Posterior cingulate gyrus (tissue), 11 donors: ENCODE measurements around the gene DUSP18.
A peak's percentile ranks its signal among the peaks of the same experiment; 100 is the strongest.
"Not testable (repeated sequence)": the region's sequence is repeated elsewhere in the genome, so short reads cannot be mapped to it uniquely, and the experiment has no call there.

Source experiments
- DNase-seq, 10 donors: peaks; one replicate each; pipeline versions ENCODE4 v3.0.0 to v3.0.0-alpha.2; 2020 to 2021; ENCODE audit warnings: mixed read lengths in 3 of 10
- intact Hi-C: fragments of 100-400 bp; cut with DNase I; formaldehyde crosslinking; loops from one replicate; pipeline ENCODE4 v1.15.1; 2023

DUSP18 gene

GRCh38 chr22:30680991-30681770 is 13.5 kb upstream of the DUSP18 start:
- intact Hi-C loops = no loop called here
- peak in 2 of 10 donors; percentile 41 to 88 for DNase-seq

- intact Hi-C loops = not testable (repeated sequence)
- DNase-seq = peak in 1 of 10 donors; percentile 43
Observed at GRCh38 chr22:30679895-30680690, 12.4 kb upstream of the DUSP18 start.

GRCh38 chr22:30676565-30676964 is 8.9 kb upstream of the DUSP18 start:
- DNase-seq = peak in 1 of 10 donors; percentile 15
- intact Hi-C loops = not testable (repeated sequence)

GRCh38 chr22:30675436-30675835 is 7.8 kb upstream of the DUSP18 start:
- intact Hi-C loops = no loop called here

GRCh38 chr22:30674482-30674881 is 6.8 kb upstream of the DUSP18 start:
- intact Hi-C loops = no loop called here
- peak in 1 of 10 donors; percentile 8 for DNase-seq

More at GRCh38 chr22:30675436-30675835, 7.8 kb upstream of the DUSP18 start:
- DNase-seq = peak in 1 of 10 donors; percentile 34

GRCh38 chr22:30673136-30673535 is 5.5 kb upstream of the DUSP18 start:
- intact Hi-C loops = no loop called here
- DNase-seq = peak in 1 of 10 donors; percentile 35

GRCh38 chr22:30671071-30671470 is 3.4 kb upstream of the DUSP18 start:
- DNase-seq = no peak
- intact Hi-C loops = no loop called here

GRCh38 chr22:30668386-30668710 is 673 bp upstream of the DUSP18 start:
- intact Hi-C loops = no loop called here
- peak in 1 of 10 donors; percentile 80 for DNase-seq

- intact Hi-C loops = no loop called here
- DNase-seq = no peak
Observed at GRCh38 chr22:30667107-30667493, 575 bp downstream of the DUSP18 start.

GRCh38 chr22:30665786-30666185 is 1.9 kb downstream of the DUSP18 start:
- intact Hi-C loops = no loop called here
- DNase-seq = no peak

- intact Hi-C loops = no loop called here
- DNase-seq = peak in 1 of 10 donors; percentile 32
Observed at GRCh38 chr22:30665266-30665665, 2.4 kb downstream of the DUSP18 start.

- intact Hi-C loops = no loop called here
- DNase-seq = peak in 1 of 10 donors; percentile 64
Observed at GRCh38 chr22:30664798-30665197, 2.9 kb downstream of the DUSP18 start.

- intact Hi-C loops = no loop called here
- DNase-seq = peak in 2 of 10 donors; percentile 35 to 49
Observed at GRCh38 chr22:30662040-30662439, 5.6 kb downstream of the DUSP18 start.

GRCh38 chr22:30655532-30655931 is 12.1 kb downstream of the DUSP18 start:
- no peak for DNase-seq
- intact Hi-C loops = no loop called here

- intact Hi-C loops = no loop called here
Observed at GRCh38 chr22:30654361-30654760, 13.3 kb downstream of the DUSP18 start.

GRCh38 chr22:30652852-30653251 is 14.8 kb downstream of the DUSP18 start:
- intact Hi-C loops = no loop called here
- peak in 1 of 10 donors; percentile 47 for DNase-seq

More at GRCh38 chr22:30654361-30654760, 13.3 kb downstream of the DUSP18 start:
- peak in 1 of 10 donors; percentile 48 for DNase-seq

- intact Hi-C loops = no loop called here
- DNase-seq = peak; percentile 50 to 94 (median 71)
Observed at GRCh38 chr22:30650508-30651116, 17.1 kb downstream of the DUSP18 start.

GRCh38 chr22:30649430-30650007 is 18.2 kb downstream of the DUSP18 start:
- peak in 3 of 10 donors; percentile 38 to 88 (median 71) for DNase-seq
- intact Hi-C loops = no loop called here

GRCh38 chr22:30648825-30649224 is 18.9 kb downstream of the DUSP18 start:
- DNase-seq = peak in 1 of 10 donors; percentile 24
- intact Hi-C loops = no loop called here

- intact Hi-C loops = no loop called here
- peak in 1 of 10 donors; percentile 43 for DNase-seq
Observed at GRCh38 chr22:30647536-30647935, 20.1 kb downstream of the DUSP18 start.
